HepG2 (cell line): ENCODE data around the gene PCSK6.

Experiments
- CTCF ChIP-seq: sonication (generic); formaldehyde crosslinking; IDR thresholded peaks from 2 replicates; pipeline ENCODE4 v1.5.0; 2020; ENCODE audit warnings: mild to moderate bottlenecking, missing genetic modification reagents, moderate library complexity
- FOXA1 ChIP-seq, 2 experiments: fragments of 450-650 bp in 1 of 2; sonication (generic) in 1 of 2; formaldehyde crosslinking in 1 of 2; IDR thresholded peaks; 2 replicates each; pipeline versions ENCODE4 v1.4.0 to v1.6.1; 2016 to 2020; ENCODE audit warnings: missing genetic modification reagents in 1 of 2
- GABPA ChIP-seq, 2 experiments: IDR thresholded peaks; 2 replicates each; pipeline ENCODE4 v1.6.1; 2011 to 2016; ENCODE audit warnings: low read depth in 2 of 2, low read length in 1 of 2, missing biosample characterization in 1 of 2, missing genetic modification characterization in 1 of 2
- HIVEP1 ChIP-seq: sonication (generic); formaldehyde crosslinking; IDR thresholded peaks from 2 replicates; pipeline ENCODE4 v1.4.0; 2020; ENCODE audit warnings: mild to moderate bottlenecking, missing genetic modification reagents
- IKZF1 ChIP-seq: fragments of 450-650 bp; IDR thresholded peaks from 2 replicates; pipeline ENCODE4 v1.7.1; 2016
- IRF1 ChIP-seq: sonication (generic); formaldehyde crosslinking; IDR thresholded peaks from 2 replicates; pipeline ENCODE4 v1.4.0; 2020; ENCODE audit warnings: low read depth, mild to moderate bottlenecking, missing genetic modification reagents
- MXI1 ChIP-seq: IDR thresholded peaks from 3 replicates; pipeline ENCODE4 v1.6.1; 2012; ENCODE audit warnings: low read depth, low read length, inconsistent platforms, borderline replicate concordance
- NFATC3 ChIP-seq: sonication (generic); formaldehyde crosslinking; IDR thresholded peaks from 2 replicates; pipeline ENCODE4 v1.5.1; 2020; ENCODE audit warnings: mild to moderate bottlenecking, missing genetic modification reagents
- SRF ChIP-seq: IDR thresholded peaks from 2 replicates; pipeline ENCODE4 v1.6.1; 2011; ENCODE audit warnings: mild to moderate bottlenecking, low read depth, low read length, moderate library complexity
- TCF7 ChIP-seq: sonication (generic); IDR thresholded peaks from 2 replicates; pipeline ENCODE4 v1.6.1; 2016; ENCODE audit warnings: antibody characterized with exemption, low read depth
- TGIF2 ChIP-seq: IDR thresholded peaks from 2 replicates; pipeline ENCODE4 v1.6.1; 2016; ENCODE audit warnings: control low read depth, missing compliant biosample characterization

- TF ChIP-seq HIVEP1 (CRISPR knock-in tag): no peak
- TF ChIP-seq SRF: no peak
- TF ChIP-seq IKZF1: no peak
- TF ChIP-seq FOXA1 (IDR thresholded peaks at IDR 0.05): no peak
- no peak for TF ChIP-seq FOXA1 (CRISPR knock-in tag; IDR thresholded peaks at IDR 0.05)
- TF ChIP-seq TCF7: no peak
- TF ChIP-seq NFATC3 (CRISPR knock-in tag): no peak
- no peak for TF ChIP-seq GABPA (IDR thresholded peaks at IDR 0.05; ENCODE audit: low read depth, low read length)
- TF ChIP-seq GABPA (CRISPR knock-in tag; IDR thresholded peaks at IDR 0.05; ENCODE audit: low read depth): no peak
- no peak for TF ChIP-seq MXI1
- TF ChIP-seq IRF1 (CRISPR knock-in tag): no peak
- TF ChIP-seq CTCF (CRISPR knock-in tag): no peak
- TF ChIP-seq TGIF2: no peak
Observed at GRCh38 chr15:101409621-101410020, 79.9 kb downstream of the PCSK6 start.
